ENCODE data around the gene TEDC2. TPM values are rescaled to one million over a fixed set of nuclear protein-coding genes. Genes with fewer than 3 reads are reported as not detected.

TEDC2 gene
- total and polyA plus RNA-seq, 2 of the 8 experiments (the other 6 are each of a cell fraction or from before 2014, with no cell fraction given) = 54.6 to 55.6 TPM

DNA sequence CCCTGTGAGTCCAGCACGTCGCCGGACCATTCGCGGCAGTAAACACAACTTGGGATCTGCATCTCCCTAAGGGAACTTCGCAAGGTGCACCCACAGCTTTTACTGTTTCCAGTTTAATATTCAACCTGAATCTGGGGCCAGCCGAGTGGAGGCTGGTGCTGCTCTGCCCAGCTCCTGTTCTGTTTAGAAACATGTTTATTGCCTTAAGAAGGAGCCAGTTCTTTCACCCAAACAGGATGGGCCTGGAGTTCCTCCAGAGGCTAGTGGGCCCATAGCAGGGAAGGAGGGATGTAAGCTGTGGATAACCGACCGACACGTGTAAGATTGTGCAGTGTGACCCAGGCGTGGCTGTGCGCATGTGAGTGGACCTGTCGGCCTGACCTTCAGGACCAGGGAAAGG is 32.4 kb downstream of the TEDC2 start (continued):
- TF ChIP-seq RXRA (IDR thresholded peaks at IDR 0.05; ENCODE audit: insufficient read depth, low read depth, low read length) = no peak
- TF ChIP-seq JUND (IDR thresholded peaks at IDR 0.05; ENCODE audit: low read length) = no peak
- no peak for TF ChIP-seq SUZ12 (IDR thresholded peaks at IDR 0.05; ENCODE audit: low read length)
